SK-N-SH treated with all-trans-retinoic acid at 6 μM for 48 hours (cell line): Measurements from ENCODE around the gene PLA2G3.

Experiments used
- ARNTL ChIP-seq: fragments of 450-650 bp; formaldehyde crosslinking; IDR thresholded peaks from 2 replicates; pipeline ENCODE4 v1.5.0; 2020; ENCODE audit warnings: low read depth, mild to moderate bottlenecking, moderate library complexity, borderline replicate concordance
- BACH2 ChIP-seq: fragments of 250-450 bp; sonication (Bioruptor Pico); IDR thresholded peaks from 2 replicates; pipeline ENCODE4 v1.9.0; 2021; ENCODE audit warnings: mild to moderate bottlenecking, borderline replicate concordance
- CREB5 ChIP-seq: fragments of 250-450 bp; sonication (Bioruptor Pico); IDR thresholded peaks from 2 replicates; pipeline ENCODE4 v1.5.1; 2020; ENCODE audit warnings: low read depth, mild to moderate bottlenecking, moderate library complexity
- ESRRG ChIP-seq: fragments of 250-450 bp; sonication (Bioruptor Pico); IDR thresholded peaks from 2 replicates; pipeline ENCODE4 v1.6.1; 2021; ENCODE audit warnings: mild to moderate bottlenecking
- GLIS3 ChIP-seq: fragments of 250-450 bp; sonication (Bioruptor Pico); IDR thresholded peaks from 2 replicates; pipeline ENCODE4 v1.5.0; 2020; ENCODE audit warnings: mild to moderate bottlenecking, moderate library complexity
- ISL1 ChIP-seq: fragments of 250-450 bp; sonication (Bioruptor Pico); IDR thresholded peaks from 2 replicates; pipeline ENCODE4 v2.1.2; 2022; ENCODE audit warnings: mild to moderate bottlenecking, moderate library complexity
- PATZ1 ChIP-seq: fragments of 250-450 bp; sonication (Bioruptor Pico); IDR thresholded peaks from 2 replicates; pipeline ENCODE4 v1.8.0; 2020; ENCODE audit warnings: mild to moderate bottlenecking, moderate library complexity, borderline replicate concordance
- TCF4 ChIP-seq: fragments of 250-450 bp; sonication (Bioruptor Pico); IDR thresholded peaks from 2 replicates; pipeline ENCODE4 v1.8.0; 2021; ENCODE audit warnings: mild to moderate bottlenecking, moderate library complexity, borderline replicate concordance
- TOX ChIP-seq: fragments of 250-450 bp; sonication (Bioruptor Pico); IDR thresholded peaks from 2 replicates; pipeline ENCODE4 v1.8.0; 2021; ENCODE audit warnings: mild to moderate bottlenecking, moderate library complexity, borderline replicate concordance
- ZC3H10 ChIP-seq: fragments of 250-450 bp; sonication (Bioruptor Pico); IDR thresholded peaks from 2 replicates; pipeline ENCODE4 v1.5.1; 2021; ENCODE audit warnings: mild to moderate bottlenecking, moderate library complexity
- ZFP30 ChIP-seq: fragments of 450-650 bp; formaldehyde crosslinking; IDR thresholded peaks from 2 replicates; pipeline ENCODE4 v1.5.0; 2022; ENCODE audit warnings: mild to moderate bottlenecking, moderate library complexity
- ZNF565 ChIP-seq: fragments of 450-650 bp; formaldehyde crosslinking; conservative IDR thresholded peaks from 2 replicates; pipeline ENCODE4 v1.5.0; 2020; ENCODE audit warnings: low read depth, mild to moderate bottlenecking, moderate library complexity
- ZNF8 ChIP-seq: fragments of 450-650 bp; formaldehyde crosslinking; IDR thresholded peaks from 2 replicates; pipeline ENCODE4 v1.5.0; 2020; ENCODE audit warnings: mild to moderate bottlenecking, moderate library complexity

GRCh38 chr22:31094021-31094551 is 46.2 kb downstream of the PLA2G3 start:
- TF ChIP-seq PATZ1 (CRISPR knock-in tag) (no peak), ZC3H10 (no peak), ZFP30 (CRISPR knock-in tag) (no peak), ISL1 (CRISPR knock-in tag) (no peak), GLIS3 (CRISPR knock-in tag) (no peak), ZNF565 (no peak), ARNTL (CRISPR knock-in tag) (no peak), BACH2 (CRISPR knock-in tag) (no peak), TOX (CRISPR knock-in tag) (no peak), ZNF8 (CRISPR knock-in tag) (no peak), CREB5 (no peak), ESRRG (CRISPR knock-in tag) (no peak), TCF4 (CRISPR knock-in tag) (no peak)
